GM18873 (cell line): ENCODE measurements around the gene CAPZB.

Experiments used
- ATAC-seq: cut with Tn5 transposase; IDR thresholded peaks from one replicate; pipeline ENCODE4 v1.9.1; 2021; ENCODE audit warnings: mild to moderate bottlenecking, moderate library complexity, moderate number of reproducible peaks; ENCODE audit not compliant: unreplicated experiment, low FRiP score

The CAPZB gene

GRCh38 chr1:19338323-19338762, 147.0 kb downstream of the CAPZB start:
- ATAC-seq = no peak

DNA sequence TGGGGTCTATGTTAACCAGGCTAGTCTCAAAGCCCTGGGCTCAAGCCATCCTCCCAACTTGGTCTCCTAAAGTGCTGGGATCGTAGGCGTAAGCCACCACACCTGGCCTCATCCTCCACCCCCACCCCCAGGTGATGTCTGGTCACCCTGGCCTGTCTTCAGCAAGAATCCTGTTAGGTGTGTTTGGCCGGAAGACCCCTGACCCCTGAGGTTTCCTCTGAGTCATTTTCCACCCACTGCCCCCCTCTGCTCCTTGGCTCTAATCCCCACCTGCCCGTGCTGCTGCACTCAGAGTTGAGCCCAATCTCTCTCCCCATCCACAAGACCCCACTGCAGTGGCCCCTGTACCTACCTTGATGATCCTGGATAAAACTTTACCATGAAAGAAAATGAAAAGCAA, 148.1 kb downstream of the CAPZB start:
- no peak for ATAC-seq

DNA sequence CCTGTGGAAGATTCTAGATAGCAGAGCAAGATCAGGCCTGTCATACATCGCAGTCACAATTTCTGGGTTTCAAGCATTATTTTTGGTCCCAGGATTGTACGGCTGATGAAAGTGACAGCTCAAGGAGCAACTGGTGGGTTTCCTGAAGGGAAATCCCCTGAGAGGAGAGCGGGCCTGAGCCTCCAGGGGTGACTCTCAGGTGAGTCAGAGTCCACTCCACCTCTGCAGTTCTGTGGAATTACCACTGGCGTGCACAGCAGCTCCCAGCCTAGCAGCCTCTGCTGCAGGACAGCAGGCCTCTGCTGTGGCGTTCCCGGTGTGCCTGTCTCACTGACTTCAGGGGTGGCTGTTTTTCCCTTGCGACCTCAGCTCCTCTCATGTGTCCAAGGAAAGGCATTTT, 148.8 kb downstream of the CAPZB start:
- ATAC-seq = no peak

GRCh38 chr1:19333587-19334354, 151.6 kb downstream of the CAPZB start:
- ATAC-seq = no peak

DNA sequence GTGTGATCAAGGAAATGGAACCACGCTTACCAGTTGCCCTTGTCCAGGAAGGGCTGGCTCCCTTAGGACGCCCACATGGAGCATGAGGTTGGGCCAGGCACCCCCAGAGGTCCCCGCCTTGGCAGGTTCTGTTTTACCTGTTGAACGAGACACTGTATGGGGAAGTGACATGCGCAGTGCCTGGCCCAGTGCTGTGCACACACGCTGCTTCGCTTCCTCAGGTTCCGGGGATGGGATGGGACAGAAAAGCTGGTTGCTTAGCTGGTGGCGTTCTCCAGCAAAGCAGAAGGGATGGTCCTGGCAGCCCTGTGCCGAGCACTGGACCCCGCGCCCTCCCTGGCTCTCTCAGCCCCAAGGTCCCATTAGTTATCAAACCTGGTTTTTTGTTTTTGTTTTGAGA, 152.5 kb downstream of the CAPZB start:
- ATAC-seq = no peak

- ATAC-seq = no peak
Measured at GRCh38 chr1:19331262-19331878, 154.0 kb downstream of the CAPZB start.

- no peak for ATAC-seq
Measured at GRCh38 chr1:19330449-19331135, 154.7 kb downstream of the CAPZB start.

DNA sequence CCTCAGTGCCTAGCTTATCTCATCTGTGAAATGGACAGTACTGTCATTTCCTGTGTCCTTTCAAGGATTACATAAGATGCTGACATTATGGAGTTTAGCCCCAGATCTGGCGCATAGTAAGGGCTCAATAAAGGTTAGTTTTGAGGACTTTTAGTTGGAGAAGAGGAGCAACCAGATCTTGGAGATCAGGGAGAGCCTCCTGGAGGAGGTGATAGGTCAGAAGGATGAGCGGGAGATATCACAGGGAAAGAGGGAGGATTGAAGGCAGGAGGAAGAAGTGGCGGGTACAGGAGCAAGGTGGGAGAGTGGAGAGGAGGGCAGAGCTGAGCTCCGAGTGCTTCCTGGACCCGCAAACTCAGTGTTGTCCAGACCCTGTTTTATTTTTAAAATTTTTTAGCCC, 155.7 kb downstream of the CAPZB start:
- no peak for ATAC-seq

DNA sequence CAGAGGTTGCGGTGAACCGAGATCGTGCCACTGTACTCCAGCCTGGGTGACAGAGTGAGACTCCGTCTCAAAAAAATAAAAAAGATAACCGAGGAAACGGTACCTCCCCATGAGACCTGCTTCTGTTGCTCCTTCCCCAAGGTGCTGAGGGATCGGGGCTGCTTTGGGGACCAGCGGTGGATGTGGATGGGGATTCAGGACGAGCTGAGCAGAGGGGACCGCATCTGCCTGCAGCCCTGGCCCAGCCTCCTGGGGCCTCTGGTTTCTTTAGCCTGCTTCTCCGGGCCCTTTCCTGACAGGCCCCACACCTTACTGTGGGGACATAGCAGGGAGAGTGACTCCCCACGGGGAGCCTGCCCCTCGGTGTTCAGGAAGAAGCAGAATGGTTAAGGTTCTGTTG, 156.2 kb downstream of the CAPZB start:
- ATAC-seq = no peak

DNA sequence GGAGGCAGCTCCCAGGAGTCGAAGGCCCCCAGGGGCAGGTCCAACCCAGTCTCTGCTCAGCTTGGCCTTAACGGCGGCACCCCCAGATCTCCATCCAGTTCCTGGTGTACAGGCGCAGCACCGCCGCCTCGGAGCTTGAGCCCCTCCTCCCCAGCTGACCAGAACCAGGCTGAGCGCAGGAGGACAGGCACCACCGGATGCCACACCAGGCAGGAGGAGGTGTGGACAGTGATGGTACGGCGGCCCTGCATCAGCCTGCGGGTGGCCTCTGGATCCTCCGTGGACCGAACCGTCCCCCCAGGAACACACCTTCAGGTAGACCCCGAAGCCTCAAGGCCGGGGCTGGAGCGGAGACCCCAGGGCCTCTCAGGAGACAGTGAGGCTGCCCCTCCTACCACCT, 156.9 kb downstream of the CAPZB start:
- ATAC-seq = no peak

DNA sequence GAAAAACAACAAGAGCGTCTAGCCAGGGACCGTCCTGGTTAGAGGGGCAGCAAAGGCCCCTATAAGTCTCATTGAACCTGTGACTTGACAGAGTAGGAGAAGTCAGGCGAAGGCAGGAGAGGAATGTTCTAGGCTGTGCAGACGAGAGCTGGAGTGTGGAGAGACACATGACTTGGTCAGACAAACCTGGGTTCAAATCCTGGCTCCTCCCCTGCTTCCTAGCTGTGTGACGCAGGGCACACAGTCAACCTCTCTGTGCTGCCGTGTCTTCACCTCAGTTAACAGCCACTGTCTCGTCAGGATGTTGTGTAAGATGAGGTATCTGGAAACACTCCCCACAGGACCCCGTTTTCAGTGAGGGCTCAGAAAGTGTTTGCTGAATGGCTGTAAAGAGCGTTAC, 157.6 kb downstream of the CAPZB start:
- no peak for ATAC-seq

- no peak for ATAC-seq
Measured at GRCh38 chr1:19327301-19327700, 158.0 kb downstream of the CAPZB start.

GRCh38 chr1:19326748-19327065, 158.6 kb downstream of the CAPZB start:
- ATAC-seq = no peak

DNA sequence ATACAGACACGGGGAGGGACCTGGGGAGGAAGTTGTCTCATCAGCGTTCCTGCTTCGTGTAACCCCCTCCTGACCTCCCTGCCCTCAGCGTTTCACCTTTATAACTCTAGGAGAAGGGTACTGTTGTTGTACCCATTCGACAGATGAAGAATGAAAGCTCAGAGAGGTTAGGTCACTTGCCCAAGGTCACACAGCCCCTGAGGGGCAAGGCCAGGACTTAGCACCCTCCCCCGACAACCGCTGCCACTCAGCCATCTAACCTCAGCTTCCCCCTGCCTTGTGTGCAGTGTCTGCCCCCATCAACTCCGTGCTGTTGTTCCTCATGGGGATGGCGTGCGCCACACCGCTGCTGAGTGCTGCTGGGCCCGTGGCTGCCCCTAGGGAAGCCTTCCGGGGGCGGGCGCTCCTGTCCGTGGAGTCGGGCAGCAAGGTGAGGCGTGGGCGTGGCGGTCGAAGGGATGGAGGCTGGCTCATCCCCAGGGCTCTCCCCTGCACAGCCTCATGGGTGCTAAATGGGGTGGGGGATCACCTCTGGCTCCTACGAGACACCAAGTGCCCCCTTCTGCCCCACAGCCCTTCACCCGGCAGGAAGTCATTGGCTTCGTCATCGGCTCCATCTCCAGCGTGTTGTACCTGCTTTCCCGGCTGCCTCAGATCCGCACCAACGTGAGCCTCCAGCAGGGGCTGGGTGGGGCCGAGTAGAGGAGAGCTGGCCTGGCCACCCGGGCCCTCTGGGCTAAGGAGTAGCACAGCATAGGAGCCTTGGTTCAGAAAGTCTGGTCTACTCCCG, 159.2 kb downstream of the CAPZB start:
- ATAC-seq = no peak

GRCh38 chr1:19325368-19325957, 159.9 kb downstream of the CAPZB start:
- ATAC-seq = no peak

GRCh38 chr1:19324665-19324990, 160.7 kb downstream of the CAPZB start:
- no peak for ATAC-seq

GRCh38 chr1:19323987-19324664, 161.2 kb downstream of the CAPZB start:
- no peak for ATAC-seq

- ATAC-seq = no peak
Measured at GRCh38 chr1:19322481-19322880, 162.9 kb downstream of the CAPZB start.

DNA sequence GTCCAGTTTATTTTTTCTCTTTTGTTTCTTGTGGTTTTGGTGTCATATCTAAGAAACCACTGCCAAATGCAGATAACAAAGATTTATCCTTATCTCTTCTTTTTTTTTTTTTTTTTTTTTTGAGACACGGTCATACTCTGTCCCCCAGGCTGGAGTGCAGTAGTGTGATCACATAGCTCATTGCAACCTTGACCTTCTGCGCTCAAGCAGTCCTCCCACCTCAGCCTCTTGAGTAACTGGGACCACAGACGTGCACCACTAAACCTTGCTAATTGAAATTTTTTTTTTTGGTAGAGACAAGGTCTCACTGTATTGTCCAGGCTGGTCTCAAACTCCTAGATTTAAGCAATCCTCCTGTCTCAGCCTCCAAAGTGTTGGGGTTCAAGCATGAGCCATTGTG, 164.3 kb downstream of the CAPZB start:
- ATAC-seq = no peak

- no peak for ATAC-seq
Measured at GRCh38 chr1:19319196-19319595, 166.1 kb downstream of the CAPZB start.
